Measurements from ENCODE around the gene BSN. TPM values are rescaled to one million over a fixed set of nuclear protein-coding genes. Genes with fewer than 3 reads are reported as not detected.

BSN gene
- total and polyA plus RNA-seq, 2 donors (not counting 1 experiment from before 2014, with no cell fraction given), result under 0.01 to 0.01 TPM

DNA sequence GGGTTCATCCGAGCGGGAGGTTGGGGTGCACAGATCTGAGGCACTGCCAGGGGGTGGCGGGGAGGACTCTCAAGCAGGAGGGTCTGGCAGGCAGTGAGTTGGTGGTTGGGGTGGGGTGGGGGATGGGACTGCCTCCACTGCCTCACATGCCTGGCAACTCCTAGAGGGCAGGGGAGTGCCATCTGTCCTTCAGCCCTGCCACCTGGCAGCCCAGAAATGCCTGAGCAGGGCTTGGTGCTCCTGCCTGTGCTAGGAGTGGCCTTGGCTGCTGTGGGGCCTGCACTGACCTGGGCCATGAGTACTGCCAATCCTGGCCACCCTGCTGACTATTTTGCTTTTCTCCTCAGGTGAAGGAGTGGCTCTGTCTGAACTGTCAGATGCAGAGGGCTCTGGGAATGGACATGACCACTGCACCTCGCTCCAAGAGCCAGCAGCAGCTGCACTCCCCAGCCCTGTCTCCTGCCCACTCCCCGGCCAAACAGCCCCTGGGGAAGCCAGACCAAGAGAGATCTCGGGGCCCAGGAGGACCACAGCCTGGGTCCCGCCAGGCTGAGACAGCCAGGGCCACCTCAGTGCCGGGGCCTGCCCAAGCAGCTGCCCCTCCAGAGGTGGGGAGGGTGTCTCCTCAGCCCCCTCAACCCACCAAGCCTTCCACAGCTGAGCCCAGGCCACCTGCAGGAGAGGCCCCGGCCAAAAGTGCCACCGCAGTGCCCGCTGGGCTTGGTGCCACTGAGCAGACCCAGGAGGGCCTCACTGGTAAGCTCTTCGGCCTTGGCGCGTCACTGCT, 87.8 kb downstream of the BSN start:
- Histone ChIP-seq H3K27me3 (ENCODE audit: control insufficient read depth, insufficient read depth, low read length) (no peaks in the 10 kb centered on the region), H3K9me3 (ENCODE audit: control insufficient read depth, insufficient read depth, low read depth, low read length) (no peaks in the 10 kb centered on the region), H3K9ac (ENCODE audit: insufficient read depth, low read length) (no peak overlapping the region), H3K79me2 (ENCODE audit: control insufficient read depth, insufficient read depth, low read length) (no peaks in the 10 kb centered on the region), H3K27ac (ENCODE audit: insufficient read depth, low read length) (no peak overlapping the region), H3K4me2 (ENCODE audit: extremely low read depth, insufficient read depth, low read length) (no peak overlapping the region), H3K36me3 (ENCODE audit: control insufficient read depth, insufficient read depth, low read length) (no peaks in the 10 kb centered on the region), H4K20me1 (ENCODE audit: control insufficient read depth, extremely low read depth, insufficient read depth, low read length) (no peaks in the 10 kb centered on the region), H3K4me1 (ENCODE audit: control insufficient read depth, extremely low read depth, insufficient read depth, low read length) (no peaks in the 10 kb centered on the region), H3K4me3 (replicated peaks in 1 of 4; ENCODE audit: control extremely low read depth in 1 of 4, insufficient read depth in 1 of 4, low read depth in 3 of 4, low read length in 4 of 4) (no peak overlapping the region), H2AFZ (ENCODE audit: low read length) (no peak overlapping the region)
- TF ChIP-seq EZH2 (IDR thresholded peaks at IDR 0.05; ENCODE audit: low read length, missing control alignments), result no peak
- TF ChIP-seq, protein P1, sequence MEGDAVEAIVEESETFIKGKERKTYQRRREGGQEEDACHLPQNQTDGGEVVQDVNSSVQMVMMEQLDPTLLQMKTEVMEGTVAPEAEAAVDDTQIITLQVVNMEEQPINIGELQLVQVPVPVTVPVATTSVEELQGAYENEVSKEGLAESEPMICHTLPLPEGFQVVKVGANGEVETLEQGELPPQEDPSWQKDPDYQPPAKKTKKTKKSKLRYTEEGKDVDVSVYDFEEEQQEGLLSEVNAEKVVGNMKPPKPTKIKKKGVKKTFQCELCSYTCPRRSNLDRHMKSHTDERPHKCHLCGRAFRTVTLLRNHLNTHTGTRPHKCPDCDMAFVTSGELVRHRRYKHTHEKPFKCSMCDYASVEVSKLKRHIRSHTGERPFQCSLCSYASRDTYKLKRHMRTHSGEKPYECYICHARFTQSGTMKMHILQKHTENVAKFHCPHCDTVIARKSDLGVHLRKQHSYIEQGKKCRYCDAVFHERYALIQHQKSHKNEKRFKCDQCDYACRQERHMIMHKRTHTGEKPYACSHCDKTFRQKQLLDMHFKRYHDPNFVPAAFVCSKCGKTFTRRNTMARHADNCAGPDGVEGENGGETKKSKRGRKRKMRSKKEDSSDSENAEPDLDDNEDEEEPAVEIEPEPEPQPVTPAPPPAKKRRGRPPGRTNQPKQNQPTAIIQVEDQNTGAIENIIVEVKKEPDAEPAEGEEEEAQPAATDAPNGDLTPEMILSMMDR (conservative IDR thresholded peaks at IDR 0.05 in 1 of 2, IDR thresholded peaks at IDR 0.05 in 1 of 2; ENCODE audit: low read depth in 1 of 2, low read length in 2 of 2), result no peak
- DNase-seq (ENCODE audit: low read depth in 2 of 2), result no peak

DNA sequence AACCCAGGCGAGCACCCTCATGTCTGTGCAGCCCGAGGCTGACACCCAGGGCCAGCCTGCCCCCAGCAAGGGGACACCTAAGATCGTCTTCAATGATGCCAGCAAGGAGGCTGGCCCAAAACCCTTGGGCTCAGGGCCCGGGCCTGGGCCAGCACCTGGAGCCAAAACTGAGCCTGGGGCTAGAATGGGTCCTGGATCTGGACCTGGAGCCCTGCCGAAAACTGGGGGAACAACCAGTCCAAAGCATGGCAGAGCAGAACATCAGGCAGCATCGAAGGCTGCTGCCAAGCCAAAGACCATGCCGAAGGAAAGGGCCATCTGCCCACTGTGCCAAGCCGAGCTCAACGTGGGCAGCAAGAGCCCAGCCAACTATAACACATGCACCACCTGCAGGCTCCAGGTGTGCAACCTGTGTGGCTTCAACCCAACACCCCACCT, 88.5 kb downstream of the BSN start:
- H4K20me1 ChIP-seq (ENCODE audit: control insufficient read depth, extremely low read depth, insufficient read depth, low read length), result no peaks in the 10 kb centered on the region
- no peak overlapping the region for H2AFZ ChIP-seq (ENCODE audit: low read length)
- H3K4me3 ChIP-seq (replicated peaks in 1 of 4; ENCODE audit: control extremely low read depth in 1 of 4, insufficient read depth in 1 of 4, low read depth in 3 of 4, low read length in 4 of 4), result no peak overlapping the region
- H3K36me3 ChIP-seq (ENCODE audit: control insufficient read depth, insufficient read depth, low read length), result no peaks in the 10 kb centered on the region
- H3K27me3 ChIP-seq (ENCODE audit: control insufficient read depth, insufficient read depth, low read length), result no peaks in the 10 kb centered on the region
- H3K9me3 ChIP-seq (ENCODE audit: control insufficient read depth, insufficient read depth, low read depth, low read length), result no peaks in the 10 kb centered on the region
- no peaks in the 10 kb centered on the region for H3K79me2 ChIP-seq (ENCODE audit: control insufficient read depth, insufficient read depth, low read length)
- H3K9ac ChIP-seq (ENCODE audit: insufficient read depth, low read length), result no peak overlapping the region
- H3K4me1 ChIP-seq (ENCODE audit: control insufficient read depth, extremely low read depth, insufficient read depth, low read length), result no peaks in the 10 kb centered on the region
- TF ChIP-seq, protein P1 (conservative IDR thresholded peaks at IDR 0.05 in 1 of 2, IDR thresholded peaks at IDR 0.05 in 1 of 2; ENCODE audit: low read depth in 1 of 2, low read length in 2 of 2), result no peak
- no peak for TF ChIP-seq EZH2 (IDR thresholded peaks at IDR 0.05; ENCODE audit: low read length, missing control alignments)
- DNase-seq (ENCODE audit: low read depth in 2 of 2), result no peak
- H3K27ac ChIP-seq (ENCODE audit: insufficient read depth, low read length), result no peak overlapping the region
- no peak overlapping the region for H3K4me2 ChIP-seq (ENCODE audit: extremely low read depth, insufficient read depth, low read length)

DNA sequence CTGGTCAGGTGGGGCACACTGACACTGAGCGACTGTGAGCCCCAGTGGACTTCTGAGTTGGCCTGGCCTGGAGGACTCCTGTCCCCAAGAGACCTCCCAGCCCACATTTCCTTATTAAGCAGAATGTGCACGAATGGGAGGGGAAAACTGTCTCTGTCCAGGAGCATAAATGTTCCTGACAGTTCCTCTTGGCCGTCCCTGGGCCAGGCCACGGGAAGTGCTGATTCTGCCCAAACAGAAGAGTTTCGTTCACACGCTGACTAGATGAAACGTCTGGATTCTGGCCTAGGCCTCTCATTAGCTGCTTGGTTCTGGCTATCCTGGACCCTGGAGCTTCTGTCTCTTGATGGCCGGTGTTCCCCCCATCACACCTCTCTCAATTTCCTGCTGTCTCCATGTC, 90.4 kb downstream of the BSN start:
- H3K27me3 ChIP-seq (ENCODE audit: control insufficient read depth, insufficient read depth, low read length), result no peaks in the 10 kb centered on the region
- no peak overlapping the region for H3K9ac ChIP-seq (ENCODE audit: insufficient read depth, low read length)
- H3K79me2 ChIP-seq (ENCODE audit: control insufficient read depth, insufficient read depth, low read length), result no peaks in the 10 kb centered on the region
- no peak for DNase-seq (ENCODE audit: low read depth in 2 of 2)
- H3K27ac ChIP-seq (ENCODE audit: insufficient read depth, low read length), result no peak overlapping the region
- no peaks in the 10 kb centered on the region for H3K4me1 ChIP-seq (ENCODE audit: control insufficient read depth, extremely low read depth, insufficient read depth, low read length)
- no peak overlapping the region for H3K4me2 ChIP-seq (ENCODE audit: extremely low read depth, insufficient read depth, low read length)
- no peaks in the 10 kb centered on the region for H3K36me3 ChIP-seq (ENCODE audit: control insufficient read depth, insufficient read depth, low read length)
- no peaks in the 10 kb centered on the region for H4K20me1 ChIP-seq (ENCODE audit: control insufficient read depth, extremely low read depth, insufficient read depth, low read length)
- H3K4me3 ChIP-seq (replicated peaks in 1 of 4; ENCODE audit: control extremely low read depth in 1 of 4, insufficient read depth in 1 of 4, low read depth in 3 of 4, low read length in 4 of 4), result no peak overlapping the region
- no peak overlapping the region for H2AFZ ChIP-seq (ENCODE audit: low read length)
- TF ChIP-seq, protein P1 (conservative IDR thresholded peaks at IDR 0.05 in 1 of 2, IDR thresholded peaks at IDR 0.05 in 1 of 2; ENCODE audit: low read depth in 1 of 2, low read length in 2 of 2), result no peak
- no peaks in the 10 kb centered on the region for H3K9me3 ChIP-seq (ENCODE audit: control insufficient read depth, insufficient read depth, low read depth, low read length)

All from fibroblast of lung (primary cell).